ENCODE measurements around the gene TSHR.
"Not testable (repeated sequence)": the region's sequence is repeated elsewhere in the genome, so short reads cannot be mapped to it uniquely, and the experiment has no call there.

Gene TSHR

DNA sequence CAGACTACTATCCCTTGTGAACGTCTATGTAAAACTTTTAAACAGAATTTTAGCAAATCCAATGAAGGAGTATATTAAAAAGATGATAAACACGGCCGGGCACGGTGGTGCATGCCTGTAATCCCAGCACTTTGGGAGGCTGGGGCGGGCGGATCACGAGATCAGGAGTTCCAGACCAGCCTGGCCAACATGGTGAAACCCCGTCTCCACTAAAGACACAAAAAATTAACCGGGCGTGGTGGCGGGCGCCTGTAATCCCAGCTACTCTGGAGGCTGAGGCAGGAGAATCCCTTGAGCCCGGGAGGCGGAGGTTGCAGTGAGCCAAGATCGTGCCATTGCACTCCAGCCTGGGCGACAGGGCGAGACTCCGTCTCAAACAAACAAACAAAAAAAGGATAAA lies 2.2 kb upstream of the TSHR start:
- not testable (repeated sequence) for DNase-seq

DNA sequence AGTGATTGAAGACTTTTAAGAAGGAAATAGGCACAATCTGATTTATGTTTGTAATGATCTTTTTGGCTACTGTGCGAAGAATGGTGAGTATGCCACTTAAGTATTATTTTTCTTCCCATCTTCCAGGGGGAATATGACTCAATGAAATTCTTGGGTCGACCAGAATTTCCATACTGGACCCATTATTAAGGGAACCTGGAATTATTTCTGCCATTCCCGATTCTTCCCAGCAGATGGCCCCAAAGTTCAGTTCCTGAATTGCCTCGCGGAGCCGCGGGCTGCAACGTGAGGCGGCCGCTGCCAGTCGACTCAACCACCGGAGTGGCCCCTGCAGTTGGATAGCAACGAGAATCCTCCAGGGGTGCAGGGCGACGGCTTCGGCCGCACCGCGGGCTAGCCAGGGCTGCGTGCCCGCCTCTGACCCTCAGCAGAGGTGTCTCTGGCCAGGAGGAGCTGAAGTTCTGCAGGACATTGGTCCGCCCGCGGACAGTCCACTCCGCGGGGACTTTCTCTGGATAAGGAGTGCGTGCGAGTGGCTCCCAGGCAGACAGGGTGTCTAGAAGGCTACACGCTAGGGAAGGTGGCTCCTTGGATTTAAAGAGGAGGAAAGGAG lies 628 bp upstream of the TSHR start:
- peak; percentile 86 for DNase-seq

DNA sequence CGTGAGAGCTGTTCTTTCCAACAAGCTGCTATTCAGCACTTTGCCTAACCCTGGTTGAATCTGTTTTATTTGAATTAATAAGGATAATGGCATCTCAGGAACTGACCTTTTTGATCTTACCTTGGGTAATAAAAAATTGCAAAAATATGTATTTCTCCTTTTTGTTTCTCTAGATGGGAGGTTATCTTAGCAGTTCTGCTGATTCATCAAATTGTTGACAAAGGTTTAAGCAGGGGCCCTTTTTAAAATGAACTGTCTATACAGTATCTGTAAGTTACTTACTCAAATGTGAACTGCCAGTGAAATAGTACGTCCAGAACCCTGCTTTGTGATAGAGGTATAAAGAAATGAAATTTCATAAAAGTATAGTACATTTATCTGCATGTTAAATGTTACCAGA lies 681 bp downstream of the TSHR start:
- DNase-seq = no peak

DNA sequence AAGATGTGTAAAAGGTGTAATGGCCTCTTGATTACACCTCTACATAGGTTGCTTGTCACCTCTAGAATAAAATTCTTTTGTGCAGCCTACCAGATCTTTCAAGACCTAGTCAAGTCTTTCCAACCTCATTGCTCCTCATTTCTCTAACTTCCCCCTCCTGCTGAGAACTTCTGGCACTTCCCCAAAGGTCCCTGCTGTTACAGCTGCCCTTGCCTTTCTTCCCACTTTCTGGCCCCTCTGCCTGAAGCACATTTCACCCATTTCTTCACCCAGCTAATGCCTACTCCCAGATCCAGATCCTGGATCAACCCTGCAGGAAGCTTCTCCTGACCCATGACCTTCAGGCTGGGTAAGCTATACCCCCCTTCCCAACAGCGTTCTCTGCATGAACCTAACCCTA lies 1.5 kb downstream of the TSHR start:
- no peak for DNase-seq

DNA sequence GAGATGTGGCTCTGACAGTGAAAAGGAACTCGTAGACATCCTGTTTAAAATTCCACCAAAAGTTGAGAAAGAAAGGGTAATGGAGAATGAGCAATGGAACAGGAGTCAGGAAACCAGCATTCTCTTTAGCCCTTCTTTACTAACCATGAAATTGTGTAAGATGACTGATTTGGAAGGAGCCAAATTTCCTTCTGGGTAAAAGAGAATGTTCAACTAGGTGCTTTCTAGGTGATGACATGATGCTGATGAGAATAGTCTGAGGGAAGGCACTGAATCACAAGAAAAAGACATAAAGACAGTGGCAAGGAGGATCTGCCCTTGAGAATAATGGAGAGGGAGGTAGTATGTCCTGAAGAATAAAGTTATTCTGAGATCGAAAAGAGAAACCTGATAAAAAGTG lies 2.2 kb downstream of the TSHR start:
- no peak for DNase-seq

DNA sequence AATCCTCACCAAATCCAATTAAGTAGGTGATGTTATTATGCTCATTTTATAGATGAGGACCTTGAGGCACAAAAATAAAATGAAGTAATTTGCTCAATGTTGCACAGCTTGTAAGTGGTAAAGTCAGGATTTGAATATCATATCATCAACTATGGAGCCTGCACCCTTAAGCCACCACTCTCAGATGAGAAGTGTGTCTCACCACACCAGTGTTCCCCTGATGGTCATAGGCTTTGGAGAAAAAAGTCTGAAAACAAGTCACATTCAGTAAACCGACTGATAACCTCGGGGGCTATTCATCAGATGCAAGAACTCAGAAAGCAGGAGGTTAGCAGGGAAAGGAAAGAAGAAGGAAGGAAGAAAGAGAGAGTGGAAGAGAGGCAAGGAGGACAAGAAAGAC lies 2.8 kb downstream of the TSHR start:
- DNase-seq = no peak

DNA sequence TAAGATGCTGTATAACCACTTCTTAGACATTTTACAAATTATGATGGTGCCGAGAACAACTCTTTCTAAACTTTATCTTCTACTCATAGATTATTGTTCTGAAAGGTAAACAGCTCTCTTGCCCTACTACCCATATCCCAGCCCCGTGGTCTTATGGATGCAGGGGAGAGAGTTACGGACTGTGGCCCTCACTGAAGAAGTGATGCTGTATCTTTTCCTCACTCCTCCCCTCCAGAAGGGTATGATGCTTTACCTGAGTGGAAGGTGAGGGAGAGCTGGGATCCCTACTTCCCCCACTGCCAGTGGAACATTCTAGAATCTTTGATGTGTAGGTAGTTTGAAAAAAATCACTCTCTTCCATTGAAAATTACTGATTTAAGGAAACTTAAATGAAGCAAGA lies 3.5 kb downstream of the TSHR start:
- DNase-seq = no peak

DNA sequence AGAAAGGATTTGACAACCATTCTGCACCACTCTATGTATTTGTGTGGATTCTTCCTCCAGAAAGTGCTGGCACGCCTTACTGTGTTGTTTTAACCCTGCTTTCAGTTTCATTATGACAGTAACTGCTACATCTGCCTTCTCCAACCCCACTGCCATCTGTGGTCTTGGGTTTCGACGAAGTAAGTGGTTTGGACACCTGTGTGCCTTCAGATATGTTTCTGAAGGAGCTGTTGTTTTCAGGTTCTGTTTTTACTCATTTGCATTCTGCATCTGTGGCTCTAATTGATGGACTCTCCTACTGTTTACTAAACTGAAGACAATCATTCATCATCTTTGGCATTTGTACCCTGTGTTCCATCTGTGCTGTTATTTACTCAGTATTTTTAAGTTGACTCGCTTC lies 4.1 kb downstream of the TSHR start:
- no peak for DNase-seq

DNA sequence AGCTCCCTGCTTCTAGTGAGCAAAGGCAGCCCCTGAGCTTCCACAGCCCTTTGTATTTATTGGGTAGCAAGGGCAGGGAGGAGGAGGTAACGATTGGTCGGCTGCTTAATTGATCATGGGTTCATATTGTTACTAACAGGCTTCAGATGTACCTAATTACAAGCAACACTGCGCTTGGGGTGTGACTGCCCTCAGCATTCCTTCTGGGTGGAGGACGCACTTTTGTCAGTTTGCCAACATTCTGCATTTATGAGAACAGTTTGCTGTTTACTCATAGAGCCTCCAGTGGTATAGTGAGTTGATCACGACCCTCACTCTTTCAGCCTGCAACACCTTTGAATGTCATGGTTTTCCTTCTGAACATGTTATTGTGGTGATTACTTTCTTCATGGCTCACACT lies 9.6 kb downstream of the TSHR start:
- no peak for DNase-seq

DNA sequence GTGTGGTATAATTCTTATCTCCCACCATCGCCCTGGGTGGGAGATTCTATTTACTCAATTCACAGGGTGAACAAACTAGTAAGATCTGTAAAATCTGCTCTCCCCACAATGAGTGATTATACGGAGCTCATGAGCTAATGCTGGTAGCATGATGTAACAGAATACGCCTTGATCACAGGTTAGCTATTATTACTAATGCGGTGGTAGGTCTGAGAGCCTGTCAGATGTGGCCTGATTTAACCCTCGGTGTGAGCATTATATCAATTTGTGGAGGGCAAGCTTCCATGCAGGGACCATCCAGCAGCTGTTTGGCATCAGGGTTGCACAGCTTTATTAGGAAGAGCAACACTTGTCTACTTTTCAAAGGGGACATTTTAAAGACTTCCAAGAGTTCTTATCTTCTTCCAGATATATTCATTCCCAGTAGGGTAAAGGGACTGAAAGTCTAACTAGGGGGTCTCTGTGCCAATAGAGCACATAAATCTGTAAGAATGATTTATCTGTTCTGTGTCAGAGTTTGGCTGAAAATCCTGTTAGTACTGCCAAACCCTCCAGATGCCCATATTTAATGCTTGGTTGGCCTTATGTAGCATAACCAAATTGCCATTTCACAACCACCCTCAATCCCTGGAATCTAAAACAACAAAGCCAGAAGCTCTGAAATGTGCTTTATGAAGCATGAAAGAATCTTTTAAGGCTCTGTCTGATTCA lies 18.7 kb downstream of the TSHR start:
- DNase-seq = no peak

DNA sequence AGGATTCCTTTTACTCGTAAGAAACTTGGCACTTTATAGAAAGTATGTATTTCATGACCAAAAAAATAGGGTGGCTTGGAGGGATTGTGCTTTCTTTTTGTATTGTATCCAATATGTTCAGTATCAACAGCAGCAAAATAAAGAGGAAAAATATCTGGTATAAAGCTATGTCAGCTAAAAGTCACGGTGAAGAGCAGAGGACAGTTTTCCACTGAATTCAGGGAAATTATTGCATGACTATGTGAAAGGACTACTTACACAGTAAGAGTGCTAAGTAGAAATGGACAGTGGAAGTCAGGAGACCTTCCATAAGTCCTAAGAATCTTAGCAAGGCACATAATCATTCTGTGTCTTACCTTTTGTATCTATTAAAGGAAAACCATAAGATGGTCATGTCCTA lies 19.3 kb downstream of the TSHR start:
- DNase-seq = no peak

DNA sequence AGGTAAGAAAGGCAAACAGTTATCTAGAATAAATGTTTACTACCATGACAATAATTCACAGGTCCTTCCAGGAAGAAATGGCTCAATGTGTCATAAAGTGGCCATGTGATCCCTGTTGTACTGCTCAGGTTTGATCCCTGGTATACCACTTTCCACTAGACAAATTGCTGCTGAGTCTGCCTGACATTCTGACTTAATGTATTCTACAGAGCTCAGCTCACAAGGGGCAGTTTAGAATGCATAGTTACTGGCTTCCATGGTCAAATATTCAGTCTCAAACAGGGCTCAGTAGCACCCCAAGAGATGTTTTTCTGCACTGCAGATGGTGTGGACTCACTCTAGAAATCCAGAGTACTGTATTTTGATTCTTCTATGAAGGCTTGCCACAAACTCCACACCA lies 21.8 kb downstream of the TSHR start:
- no peak for DNase-seq

DNA sequence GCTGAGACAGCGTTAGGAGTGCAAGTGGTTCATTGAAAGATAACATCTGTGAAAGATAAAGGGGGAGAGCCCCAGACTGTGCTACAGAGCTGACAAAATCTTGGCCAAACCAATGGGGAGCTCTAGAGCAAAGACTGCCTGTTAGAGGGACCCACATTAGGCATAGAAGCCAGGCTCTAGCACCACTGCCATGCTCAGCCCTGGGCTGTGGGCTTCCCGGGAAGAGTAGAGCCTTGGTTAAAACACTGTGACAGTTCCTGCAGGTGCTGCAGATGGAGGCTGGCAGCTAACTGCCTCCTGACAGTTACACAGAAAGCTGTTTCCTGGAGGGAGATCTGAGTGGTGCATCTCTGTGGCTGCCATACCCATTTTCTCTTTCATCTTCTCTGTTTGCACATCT lies 23.0 kb downstream of the TSHR start:
- DNase-seq = no peak

DNA sequence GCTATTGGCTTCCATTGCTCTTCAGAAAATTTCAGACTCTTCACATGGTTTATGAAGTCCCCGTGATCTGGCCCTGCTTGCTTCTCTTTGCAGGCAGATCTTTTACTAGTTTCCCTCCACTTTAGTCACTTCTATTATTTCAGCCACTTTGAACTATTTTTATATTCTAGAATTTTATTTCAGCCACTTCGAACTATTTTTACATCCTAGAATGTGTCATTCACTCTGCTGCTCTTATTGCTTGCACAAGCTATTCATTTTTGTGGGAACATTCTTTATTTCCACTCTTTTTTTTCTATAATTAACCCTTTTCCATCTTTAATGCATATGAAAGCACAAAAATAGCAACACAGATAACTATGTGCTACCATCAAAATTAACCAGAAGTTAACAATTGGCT lies 24.5 kb downstream of the TSHR start:
- DNase-seq = no peak

DNA sequence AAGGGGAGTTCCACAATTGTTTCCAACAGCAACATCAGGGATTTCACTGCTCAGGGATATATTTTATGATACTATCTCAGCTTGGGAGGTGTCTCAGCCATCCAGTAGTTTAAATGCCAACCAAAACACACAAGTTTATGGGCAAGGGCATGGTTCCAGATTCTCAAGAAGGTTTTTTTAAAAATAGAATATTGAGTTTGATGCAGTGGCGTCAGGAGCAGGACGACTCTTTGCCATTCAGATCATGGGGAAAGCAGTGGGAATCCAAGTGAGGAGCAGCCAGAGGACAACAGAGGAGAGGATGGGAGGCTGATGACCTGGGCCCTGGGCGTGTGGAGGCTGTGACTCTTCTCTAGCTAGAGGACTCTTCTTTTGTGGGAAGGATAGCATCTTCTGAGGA lies 25.7 kb downstream of the TSHR start:
- DNase-seq = no peak

DNA sequence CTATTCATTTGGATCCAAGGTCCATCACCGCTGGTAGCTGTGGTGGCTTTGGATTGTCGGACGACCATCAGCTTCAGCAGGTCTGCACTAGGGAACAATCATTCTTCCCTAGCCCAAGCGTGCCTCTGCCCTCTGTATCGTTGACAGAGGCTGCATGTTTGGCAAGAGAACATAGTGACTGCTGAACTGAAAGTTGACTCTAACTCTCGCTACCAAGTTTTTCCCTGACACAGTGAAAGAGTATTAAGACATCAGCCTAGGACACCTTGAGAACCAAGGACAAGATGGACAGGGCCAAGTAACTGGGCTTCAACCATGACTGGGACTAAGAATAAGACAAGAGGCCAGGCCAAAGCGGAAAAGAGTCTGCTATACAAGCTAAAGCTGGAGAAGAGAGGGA lies 26.3 kb downstream of the TSHR start:
- DNase-seq = no peak

DNA sequence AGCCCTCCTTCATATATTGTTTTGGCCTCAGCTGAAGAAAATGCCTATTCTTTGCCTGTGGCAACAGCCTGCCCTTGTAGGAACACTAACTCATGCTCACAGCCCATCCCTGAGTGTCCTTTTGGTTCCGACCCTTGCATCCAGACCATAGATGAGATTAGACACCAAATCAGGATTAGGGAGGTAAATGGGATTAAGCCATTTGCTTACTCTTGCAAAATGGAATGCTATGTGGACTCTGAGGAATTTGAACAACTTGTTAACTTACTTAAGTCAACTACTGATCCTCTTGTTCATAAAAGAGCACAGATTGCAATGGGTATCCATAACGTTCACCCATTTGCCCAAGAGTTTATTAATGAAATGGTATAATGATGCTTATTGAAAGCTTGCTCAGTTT lies 27.3 kb downstream of the TSHR start:
- DNase-seq = no peak

DNA sequence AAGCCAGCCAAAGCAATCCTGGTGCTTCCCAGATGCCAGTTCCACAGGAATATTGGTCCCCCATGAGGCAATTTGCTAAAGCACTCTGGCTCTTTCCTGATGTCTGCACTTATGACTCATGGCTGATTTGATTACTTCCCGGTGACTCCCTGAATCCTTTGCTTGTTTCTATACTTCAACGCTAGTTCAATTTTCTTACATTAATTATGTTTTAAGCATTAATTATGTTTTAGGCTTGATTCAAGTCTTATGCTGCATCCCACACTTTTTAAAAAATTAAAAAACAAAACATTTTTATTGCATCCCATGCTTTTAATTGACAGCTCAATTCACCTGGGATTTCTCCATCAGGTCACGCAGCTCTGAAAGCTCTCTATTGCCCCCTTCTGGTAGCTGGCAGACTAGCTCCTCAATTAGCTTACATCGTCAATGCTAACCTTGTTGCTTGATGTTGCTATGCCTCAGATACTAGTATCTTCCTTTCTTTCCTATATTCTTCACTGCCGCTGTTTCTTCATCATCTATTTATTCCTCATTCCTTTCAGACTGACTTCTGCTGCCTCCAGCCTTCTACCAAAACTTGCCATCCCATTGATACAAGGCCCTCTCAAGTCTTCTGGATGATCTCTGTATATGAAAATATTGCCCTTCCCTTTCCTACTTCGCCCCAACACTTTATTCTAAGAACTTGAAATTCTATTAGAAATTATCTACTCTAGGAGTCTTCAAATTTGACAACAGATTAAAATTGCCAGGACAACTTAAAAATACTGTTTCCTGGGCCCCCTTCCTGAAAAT lies 32.0 kb downstream of the TSHR start:
- DNase-seq = peak; percentile 66

DNA sequence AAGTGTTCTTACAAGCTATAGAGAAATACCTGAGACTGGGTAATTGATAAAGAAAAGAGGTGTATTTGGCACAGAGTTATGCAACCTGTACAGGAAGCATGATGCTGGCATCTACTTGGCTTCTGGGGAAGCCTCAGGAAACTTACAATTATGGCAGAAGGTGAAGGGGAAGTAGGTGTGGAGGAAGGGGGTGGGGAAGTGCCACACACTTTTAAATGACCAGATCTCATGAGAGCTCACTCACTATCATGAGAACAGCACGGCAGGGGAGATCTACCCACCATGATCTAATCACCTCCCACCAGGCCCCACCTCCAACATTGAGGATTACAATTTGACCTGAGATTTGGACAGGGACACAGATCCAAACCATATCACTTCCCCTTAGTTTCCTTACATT lies 32.8 kb downstream of the TSHR start:
- no peak for DNase-seq

DNA sequence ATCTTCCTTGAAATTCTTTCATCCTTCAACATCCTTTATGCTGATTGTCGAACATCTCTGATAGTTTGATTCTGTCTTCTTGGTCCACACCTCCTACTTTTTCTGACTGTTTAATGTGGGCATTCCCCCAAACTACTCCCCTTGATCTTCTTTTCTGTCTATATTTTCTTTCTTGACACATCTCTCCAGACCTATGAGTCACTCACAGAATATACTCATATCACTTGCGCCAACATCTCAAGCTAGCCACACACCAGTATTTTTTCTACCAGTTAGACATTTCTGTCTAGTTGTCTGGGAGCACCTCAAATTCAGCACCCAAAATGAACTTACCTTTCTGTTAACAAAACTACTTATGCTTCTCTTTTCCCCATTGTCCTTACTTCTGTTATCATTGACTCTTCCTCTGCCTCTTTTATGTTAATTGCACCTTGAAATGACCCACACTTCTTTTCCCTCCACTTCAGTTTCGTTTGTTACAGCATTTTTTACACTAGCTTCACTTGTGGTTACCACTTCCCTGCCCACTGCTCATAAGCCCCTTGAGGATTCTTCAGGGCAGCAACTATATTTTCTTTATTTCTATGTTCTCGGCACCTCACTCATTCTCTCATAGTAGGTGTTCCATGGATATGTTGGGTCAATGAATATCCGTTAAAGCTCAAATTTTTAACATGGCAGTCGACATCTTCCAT lies 33.5 kb downstream of the TSHR start:
- DNase-seq = no peak

DNA sequence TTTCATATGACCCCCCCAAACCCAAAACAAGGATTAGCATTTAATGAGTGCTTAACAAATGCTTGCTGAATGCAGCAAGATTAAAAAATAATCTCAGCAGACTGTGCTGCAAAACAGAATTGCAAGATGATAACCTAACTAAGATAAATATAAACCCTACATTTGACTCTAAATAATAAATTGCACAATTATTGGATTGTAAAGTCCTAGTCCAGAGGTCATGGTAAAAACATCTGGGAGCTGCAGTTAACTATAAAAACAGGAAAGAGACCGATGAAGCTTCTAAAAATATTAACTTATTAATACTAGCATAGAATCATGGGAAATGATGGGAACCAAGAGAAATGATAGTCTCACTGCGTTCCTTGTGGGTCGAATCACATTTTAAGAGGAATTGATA lies 37.2 kb downstream of the TSHR start:
- DNase-seq = no peak

DNA sequence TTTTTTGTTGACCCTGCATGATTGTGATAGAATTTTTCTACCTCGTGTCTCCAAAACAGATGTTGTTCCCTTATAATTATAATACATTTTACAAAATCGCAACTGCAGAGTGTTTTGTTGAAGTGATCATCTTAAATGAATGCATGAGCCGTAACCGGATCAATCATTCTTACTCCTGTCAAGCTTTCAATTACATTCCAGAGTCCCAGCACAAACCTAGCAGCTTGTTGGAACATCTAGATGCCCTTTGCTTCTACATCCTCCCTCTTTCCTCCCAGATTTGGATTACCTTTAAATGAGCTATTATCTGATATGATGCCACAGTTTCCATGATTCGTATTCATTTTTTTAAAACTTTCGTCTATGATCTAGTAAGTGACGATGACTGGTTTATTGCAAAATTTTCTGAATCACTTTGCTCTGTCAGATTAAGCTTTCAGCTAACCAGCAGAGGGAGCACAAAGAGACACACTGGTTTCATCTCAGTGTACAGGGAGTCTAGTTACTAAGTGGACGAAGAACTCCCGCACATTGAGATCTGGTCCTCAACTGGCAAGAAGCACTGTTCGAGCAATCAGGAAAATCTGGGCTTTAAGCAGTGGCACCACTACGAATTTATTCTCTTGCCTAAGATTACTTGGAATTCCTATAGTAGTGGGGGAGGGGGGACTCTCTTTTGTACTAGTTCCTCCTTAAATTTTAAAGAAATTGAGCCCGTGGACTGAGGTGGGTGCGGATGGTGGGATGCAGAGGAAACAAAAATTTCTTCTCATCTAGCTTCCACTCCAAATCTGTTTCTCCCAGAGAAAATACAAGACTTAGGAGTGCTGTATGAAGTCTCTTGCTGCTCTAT lies 40.9 kb downstream of the TSHR start:
- DNase-seq = peak; percentile 78

DNA sequence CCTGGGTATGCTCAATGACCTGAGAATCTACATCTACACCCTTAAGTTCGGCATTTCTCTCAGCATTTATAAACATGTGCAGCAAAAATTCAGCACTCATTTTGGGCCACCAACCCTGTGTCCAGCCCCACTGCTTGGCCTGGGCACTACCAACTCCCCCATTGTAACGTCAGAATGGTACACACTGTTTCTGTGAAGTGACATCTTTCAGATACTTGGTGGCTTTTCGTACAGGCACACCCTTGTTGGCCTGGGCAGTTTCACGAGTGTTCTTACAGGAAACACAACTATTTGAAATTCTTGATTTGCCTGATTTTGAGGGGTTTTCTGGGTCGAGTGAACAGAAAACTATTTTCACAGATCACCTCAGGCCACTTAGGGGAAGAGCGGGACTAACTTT lies 46.0 kb downstream of the TSHR start:
- DNase-seq = no peak

Measured in NCI-H2107 (cell line).